Naive thymus-derived CD4-positive, alpha-beta T cell (primary cell): ENCODE results near the gene EXPH5. TPM values are rescaled to one million over a fixed set of nuclear protein-coding genes. Genes with fewer than 3 reads are reported as not detected.

Experiments used
- ATAC-seq: fragments of 150-1000 bp; cut with Tn5 transposase; 2 replicates; pipeline ENCODE4 v1.10.0; 2021; ENCODE audit warnings: mild to moderate bottlenecking, moderate library complexity
- CTCF ChIA-PET: fragments of 350-600 bp; sonication (Branson Sonifier 250); formaldehyde crosslinking; loops from one replicate; lab custom pipeline; 2021; ENCODE audit warnings: antibody characterized with exemption; lab: Charles Lee
- POLR2A ChIA-PET: fragments of 350-600 bp; sonication (Branson Sonifier 250); formaldehyde crosslinking; loops from one replicate; lab custom pipeline; 2021; ENCODE audit warnings: antibody characterized with exemption, inconsistent platforms; lab: Charles Lee
- DNase-seq, 9 donors: peaks; one replicate each; pipeline versions ENCODE4 v3.0.0 to v3.0.0-alpha.2; 2020 to 2022; ENCODE audit warnings: mixed read lengths in 1 of 9
- H3K27ac ChIP-seq: one replicate; pipeline ENCODE4 v1.7.0; 2013; ENCODE audit warnings: mild to moderate bottlenecking, low read depth, low read length, moderate library complexity
- H3K27me3 ChIP-seq, 2 donors: one replicate each; pipeline ENCODE4 v1.7.0; 2013; ENCODE audit warnings: low read length in 2 of 2, mild to moderate bottlenecking in 2 of 2, moderate library complexity in 2 of 2; ENCODE audit not compliant: control insufficient read depth in 2 of 2, insufficient read depth in 2 of 2
- H3K36me3 ChIP-seq, 3 experiments: 1 replicate in 2 of 3; 2 replicates in 1 of 3; pipeline ENCODE4 v1.7.0; 2013; ENCODE audit warnings: low read length in 3 of 3, mild to moderate bottlenecking in 3 of 3, moderate library complexity in 1 of 3; ENCODE audit not compliant: insufficient read depth in 3 of 3, control insufficient read depth in 2 of 3
- H3K4me1 ChIP-seq, 2 donors: one replicate each; pipeline ENCODE4 v1.7.0; 2013; ENCODE audit warnings: low read length in 2 of 2, mild to moderate bottlenecking in 2 of 2, moderate library complexity in 1 of 2; ENCODE audit not compliant: control insufficient read depth in 2 of 2, insufficient read depth in 2 of 2
- H3K4me3 ChIP-seq: 2 replicates; pipeline ENCODE4 v1.7.0; 2013; ENCODE audit warnings: mild to moderate bottlenecking, low read length
- H3K9me3 ChIP-seq, 3 experiments: 1 replicate in 2 of 3; 2 replicates in 1 of 3; pipeline ENCODE4 v1.7.0; 2013; ENCODE audit warnings: low read length in 3 of 3; ENCODE audit not compliant: control insufficient read depth in 2 of 3
- H3K27ac Mint-ChIP-seq, 9 donors: one replicate each; pipeline ENCODE4 v1.8.0; 2020 to 2022; ENCODE audit warnings: mixed read lengths in 9 of 9, mild to moderate bottlenecking in 8 of 9, moderate library complexity in 5 of 9, inconsistent platforms in 2 of 9
- H3K27me3 Mint-ChIP-seq, 5 donors: one replicate each; pipeline ENCODE4 v1.8.0; 2021 to 2022; ENCODE audit warnings: mixed read lengths in 5 of 5, mild to moderate bottlenecking in 1 of 5
- H3K36me3 Mint-ChIP-seq, 5 donors: one replicate each; pipeline ENCODE4 v1.8.0; 2020 to 2022; ENCODE audit warnings: mixed read lengths in 5 of 5, mild to moderate bottlenecking in 3 of 5, inconsistent platforms in 1 of 5
- H3K4me1 Mint-ChIP-seq, 7 donors: one replicate each; pipeline ENCODE4 v1.8.0; 2020 to 2022; ENCODE audit warnings: mixed read lengths in 7 of 7, mild to moderate bottlenecking in 3 of 7, inconsistent platforms in 1 of 7
- H3K4me3 Mint-ChIP-seq, 10 donors: one replicate each; pipeline ENCODE4 v1.8.0; 2020 to 2022; ENCODE audit warnings: mild to moderate bottlenecking in 10 of 10, mixed read lengths in 10 of 10, moderate library complexity in 6 of 10, inconsistent platforms in 2 of 10
- H3K9me3 Mint-ChIP-seq, 11 donors: one replicate each; pipeline ENCODE4 v1.8.0; 2020 to 2022; ENCODE audit warnings: mixed read lengths in 11 of 11, mild to moderate bottlenecking in 4 of 11, inconsistent platforms in 1 of 11, moderate library complexity in 1 of 11
- intact Hi-C, 2 donors: fragments of 100-400 bp; cut with micrococcal nuclease; formaldehyde crosslinking; loops; one replicate each; pipeline ENCODE4 v1.15.1; 2023
- polyA plus RNA-seq, 2 donors: library from polyadenylated mRNA; unstranded; fragments of 300-500 nt; fragmentation: Illumina TruSeq; gene quantifications; one replicate each; pipeline ENCODE4 v1.2.3, GENCODE V29; 2021
- total RNA-seq, 6 experiments: library from RNA in 5 of 6; stranded (reverse) in 5 of 6; gene quantifications; 1 replicate in 5 of 6; 2 replicates in 1 of 6; pipeline ENCODE4 v1.2.3 and lab custom pipeline; 2021 to 2026

The EXPH5 gene
- total and polyA plus RNA-seq, 7 experiments from 2014 or later: 0.90 to 8.3 (median 3.2) TPM

GRCh38 chr11:108498046-108498815, 95.3 kb downstream of the EXPH5 start, which contains the start of gene POGLUT3:
Gene POGLUT3 (minus strand): TSS chr11:108498384. CDS start chr11:108498366, 18 bp downstream.
- ATAC-seq (peak; percentile 55), DNase-seq (peak; percentile 33 to 63 (median 49))
- Histone ChIP-seq H3K36me3 (no peaks in the 10 kb centered on the region), H3K27ac (peak within 1 kb of the TSS; percentile 87), H3K4me1 (peaks cover 0 to 3% of the 10 kb centered on the region in 2 donors), H3K27me3 (no peaks in the 10 kb centered on the region), H3K9me3 (no peaks in the 10 kb centered on the region), H3K4me3 (peak within 1 kb of the TSS; percentile 77)
- ChIA-PET POLR2A (interaction anchor here (0.9 kb wide), 2 partner anchors 31 to 374 kb away, joined by 3 read pairs; partner anchors contain the start of gene C11orf65), CTCF (no interaction called here)
- H3K27ac Mint-ChIP-seq: peak within 1 kb of the TSS; percentile 95 to 100 (median 99)
- H3K4me3 Mint-ChIP-seq: peak within 1 kb of the TSS; percentile 95 to 100 (median 98)
- H3K27me3 Mint-ChIP-seq: no peaks in the 10 kb centered on the region
- H3K9me3 Mint-ChIP-seq: no peaks in the 10 kb centered on the region
- intact Hi-C loops: loop anchor here (5.0 to 10.0 kb wide), 5 partner anchors 373 to 1041 kb away; partner anchors contain the start of genes ALKBH8 (in 2 of the 2), ACAT1 (in 1 of the 2), CUL5 (in 1 of the 2) and CWF19L2 (in 1 of the 2)
- H3K4me1 Mint-ChIP-seq: peaks cover 8 to 33% (median 24%) of the 10 kb centered on the region in 7 donors
- H3K36me3 Mint-ChIP-seq: peaks cover 0 to 14% (median 0%) of the 10 kb centered on the region in 5 donors

- peaks cover 0 to 14% (median 0%) of the 10 kb centered on the region in 5 donors for H3K36me3 Mint-ChIP-seq
Measured at GRCh38 chr11:108497317-108498045, 96.1 kb downstream of the EXPH5 start.

GRCh38 chr11:108496643-108497256, 96.8 kb downstream of the EXPH5 start:
- Histone ChIP-seq H3K4me1 (peaks cover 0 to 3% of the 10 kb centered on the region in 2 donors), H3K27me3 (no peaks in the 10 kb centered on the region), H3K36me3 (no peaks in the 10 kb centered on the region), H3K27ac (peak overlapping the region; percentile 87), H3K9me3 (no peaks in the 10 kb centered on the region), H3K4me3 (no peak overlapping the region)
- Mint-ChIP-seq H3K36me3 (peaks cover 0 to 14% (median 0%) of the 10 kb centered on the region in 5 donors), H3K4me1 (peaks cover 8 to 33% (median 24%) of the 10 kb centered on the region in 7 donors), H3K27me3 (no peaks in the 10 kb centered on the region), H3K9me3 (no peaks in the 10 kb centered on the region), H3K27ac (peak overlapping the region; percentile 95 to 100 (median 99)), H3K4me3 (peak overlapping the region; percentile 95 to 100 (median 98))
- intact Hi-C loops: loop anchor here (1.0 to 10.0 kb wide), 10 partner anchors 29 to 1039 kb away; partner anchors contain the start of genes ACAT1 (in 2 of the 2), ALKBH8 (in 2 of the 2), C11orf65 (in 2 of the 2) and EXPH5 (in 2 of the 2)
- DNase-seq (peak in 1 of 9 donors; percentile 6), ATAC-seq (no peak)
- ChIA-PET POLR2A (interaction anchor here (0.5 to 1.2 kb wide), 3 partner anchors 14 to 124 kb away, joined by 3 to 4 read pairs (median 3); partner anchors contain the start of gene C11orf65), CTCF (no interaction called here)

More at GRCh38 chr11:108497317-108498045, 96.1 kb downstream of the EXPH5 start:
- peak; percentile 92 for ATAC-seq
- peak overlapping the region; percentile 87 for H3K27ac ChIP-seq
- intact Hi-C loops: loop anchor here (1.0 to 10.0 kb wide), 10 partner anchors 30 to 1040 kb away; partner anchors contain the start of genes ACAT1 (in 2 of the 2), ALKBH8 (in 2 of the 2), C11orf65 (in 2 of the 2) and EXPH5 (in 2 of the 2)
- H3K4me3 ChIP-seq: peak overlapping the region; percentile 77
- ChIA-PET CTCF (no interaction called here), POLR2A (interaction anchor here (0.9 to 1.2 kb wide), 3 partner anchors 30 to 373 kb away, joined by 3 to 4 read pairs (median 3); partner anchors contain the start of gene C11orf65)
- peaks cover 0 to 3% of the 10 kb centered on the region in 2 donors for H3K4me1 ChIP-seq
- no peaks in the 10 kb centered on the region for H3K27me3 ChIP-seq
- peak overlapping the region; percentile 95 to 100 (median 98) for H3K4me3 Mint-ChIP-seq
- peaks cover 8 to 33% (median 24%) of the 10 kb centered on the region in 7 donors for H3K4me1 Mint-ChIP-seq
- no peaks in the 10 kb centered on the region for H3K9me3 ChIP-seq
- peak overlapping the region; percentile 95 to 100 (median 99) for H3K27ac Mint-ChIP-seq
- no peaks in the 10 kb centered on the region for H3K36me3 ChIP-seq
- DNase-seq: peak in 8 of 9 donors; percentile 68 to 83 (median 76)
- H3K27me3 Mint-ChIP-seq: no peaks in the 10 kb centered on the region
- no peaks in the 10 kb centered on the region for H3K9me3 Mint-ChIP-seq

GRCh38 chr11:108495326-108495725, 98.2 kb downstream of the EXPH5 start:
- Histone ChIP-seq H3K4me1 (peaks cover 0 to 3% of the 10 kb centered on the region in 2 donors), H3K27me3 (no peaks in the 10 kb centered on the region), H3K36me3 (no peaks in the 10 kb centered on the region), H3K9me3 (no peaks in the 10 kb centered on the region), H3K27ac (no peak overlapping the region), H3K4me3 (no peak overlapping the region)
- H3K36me3 Mint-ChIP-seq: peaks cover 0 to 15% (median 5%) of the 10 kb centered on the region in 5 donors
- ChIA-PET POLR2A (interaction anchor here (1.1 kb wide), 1 partner anchor 16 kb away, joined by 3 read pairs; no protein-coding TSS in a partner anchor), CTCF (no interaction called here)
- H3K4me1 Mint-ChIP-seq: peaks cover 8 to 33% (median 25%) of the 10 kb centered on the region in 7 donors
- peak overlapping the region in 7 of 9 donors; percentile 2 to 99 (median 55) for H3K27ac Mint-ChIP-seq
- DNase-seq: no peak
- no peak overlapping the region for H3K4me3 Mint-ChIP-seq
- intact Hi-C loops: loop anchor here (5.0 to 10.0 kb wide), 5 partner anchors 371 to 1038 kb away; partner anchors contain the start of genes ALKBH8 (in 2 of the 2), ACAT1 (in 1 of the 2), CUL5 (in 1 of the 2) and CWF19L2 (in 1 of the 2)
- no peak for ATAC-seq
- no peaks in the 10 kb centered on the region for H3K27me3 Mint-ChIP-seq
- H3K9me3 Mint-ChIP-seq: no peaks in the 10 kb centered on the region

GRCh38 chr11:108494182-108494581, 99.4 kb downstream of the EXPH5 start:
- Mint-ChIP-seq H3K27me3 (no peaks in the 10 kb centered on the region), H3K36me3 (peaks cover 2 to 19% (median 7%) of the 10 kb centered on the region in 5 donors), H3K27ac (peak overlapping the region in 6 of 9 donors; percentile 2 to 99 (median 56)), H3K4me1 (peaks cover 8 to 33% (median 25%) of the 10 kb centered on the region in 7 donors), H3K4me3 (no peak overlapping the region), H3K9me3 (no peaks in the 10 kb centered on the region)
- ChIA-PET POLR2A (interaction anchor here (0.6 kb wide), 1 partner anchor 917 kb away, joined by 3 read pairs; no protein-coding TSS in a partner anchor), CTCF (interaction anchor here (0.5 kb wide), 1 partner anchor 36 kb away, joined by 3 read pairs; no protein-coding TSS in a partner anchor)
- intact Hi-C loops: loop anchor here (10.0 kb wide), 2 partner anchors 369 to 929 kb away; partner anchors contain the start of genes ALKBH8 (in 2 of the 2) and ACAT1 (in 1 of the 2)
- Histone ChIP-seq H3K36me3 (no peaks in the 10 kb centered on the region), H3K27ac (no peak overlapping the region), H3K4me3 (no peak overlapping the region), H3K4me1 (peaks cover 0 to 3% of the 10 kb centered on the region in 2 donors), H3K27me3 (no peaks in the 10 kb centered on the region), H3K9me3 (no peaks in the 10 kb centered on the region)
- DNase-seq (peak in 1 of 9 donors; percentile 3), ATAC-seq (no peak)
